ENCODE results near the gene HMOX1.

Gene HMOX1

DNA sequence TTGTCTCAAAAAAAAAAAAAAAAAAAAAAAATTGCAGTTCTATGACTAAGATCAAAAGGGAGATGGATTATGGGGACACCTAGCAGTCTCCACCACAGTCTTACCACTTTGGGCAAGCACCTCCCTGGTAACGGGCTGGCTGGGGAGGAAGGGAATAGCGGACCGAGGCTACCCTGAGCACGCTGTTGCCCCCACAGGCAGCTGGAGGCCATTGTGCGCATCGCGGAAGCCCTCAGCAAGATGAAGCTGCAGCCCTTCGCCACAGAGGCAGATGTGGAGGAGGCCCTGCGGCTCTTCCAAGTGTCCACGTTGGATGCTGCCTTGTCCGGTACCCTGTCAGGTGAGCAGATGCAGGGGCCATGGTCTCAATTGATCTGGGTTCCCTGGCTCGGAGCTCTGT, 40.2 kb downstream of the HMOX1 start:
- no peak overlapping the region for H3K9ac ChIP-seq (ENCODE audit: low read depth, low read length, poor library complexity, severe bottlenecking)
- no peaks in the 10 kb centered on the region for H3K27me3 ChIP-seq (ENCODE audit: insufficient read depth, low read length, poor library complexity, severe bottlenecking)
- TF ChIP-seq, protein P1, sequence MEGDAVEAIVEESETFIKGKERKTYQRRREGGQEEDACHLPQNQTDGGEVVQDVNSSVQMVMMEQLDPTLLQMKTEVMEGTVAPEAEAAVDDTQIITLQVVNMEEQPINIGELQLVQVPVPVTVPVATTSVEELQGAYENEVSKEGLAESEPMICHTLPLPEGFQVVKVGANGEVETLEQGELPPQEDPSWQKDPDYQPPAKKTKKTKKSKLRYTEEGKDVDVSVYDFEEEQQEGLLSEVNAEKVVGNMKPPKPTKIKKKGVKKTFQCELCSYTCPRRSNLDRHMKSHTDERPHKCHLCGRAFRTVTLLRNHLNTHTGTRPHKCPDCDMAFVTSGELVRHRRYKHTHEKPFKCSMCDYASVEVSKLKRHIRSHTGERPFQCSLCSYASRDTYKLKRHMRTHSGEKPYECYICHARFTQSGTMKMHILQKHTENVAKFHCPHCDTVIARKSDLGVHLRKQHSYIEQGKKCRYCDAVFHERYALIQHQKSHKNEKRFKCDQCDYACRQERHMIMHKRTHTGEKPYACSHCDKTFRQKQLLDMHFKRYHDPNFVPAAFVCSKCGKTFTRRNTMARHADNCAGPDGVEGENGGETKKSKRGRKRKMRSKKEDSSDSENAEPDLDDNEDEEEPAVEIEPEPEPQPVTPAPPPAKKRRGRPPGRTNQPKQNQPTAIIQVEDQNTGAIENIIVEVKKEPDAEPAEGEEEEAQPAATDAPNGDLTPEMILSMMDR (conservative IDR thresholded peaks at IDR 0.05; ENCODE audit: low read length): no peak
- TF ChIP-seq EZH2phosphoT487 (IDR thresholded peaks at IDR 0.05; ENCODE audit: borderline replicate concordance): no peak
- no peak overlapping the region for H3K4me2 ChIP-seq (ENCODE audit: low read depth, low read length, poor library complexity, severe bottlenecking)
- no peaks in the 10 kb centered on the region for H3K79me2 ChIP-seq (ENCODE audit: insufficient read depth, low read length)
- no peaks in the 10 kb centered on the region for H3K9me3 ChIP-seq (ENCODE audit: insufficient read depth, low read depth, low read length)
- no peaks in the 10 kb centered on the region for H3K4me1 ChIP-seq (ENCODE audit: insufficient read depth, low read length, poor library complexity, severe bottlenecking)
- H3K9me2 ChIP-seq (replicated peaks; ENCODE audit: low read depth, low read length): no peaks in the 10 kb centered on the region
- H3K36me3 ChIP-seq (ENCODE audit: insufficient read depth, low read length): peaks cover 94% of the 10 kb centered on the region; the same call in 1 of the 2 replicates
- H4K20me1 ChIP-seq (ENCODE audit: insufficient read depth, low read length, poor library complexity, severe bottlenecking): no peaks in the 10 kb centered on the region
- no peaks in the 10 kb centered on the region for H3F3A ChIP-seq (ENCODE audit: low read depth)
- H2AFZ ChIP-seq (ENCODE audit: low read length): no peak overlapping the region
- no peak overlapping the region for H3K4me3 ChIP-seq (ENCODE audit: low read length, poor library complexity, severe bottlenecking)

DNA sequence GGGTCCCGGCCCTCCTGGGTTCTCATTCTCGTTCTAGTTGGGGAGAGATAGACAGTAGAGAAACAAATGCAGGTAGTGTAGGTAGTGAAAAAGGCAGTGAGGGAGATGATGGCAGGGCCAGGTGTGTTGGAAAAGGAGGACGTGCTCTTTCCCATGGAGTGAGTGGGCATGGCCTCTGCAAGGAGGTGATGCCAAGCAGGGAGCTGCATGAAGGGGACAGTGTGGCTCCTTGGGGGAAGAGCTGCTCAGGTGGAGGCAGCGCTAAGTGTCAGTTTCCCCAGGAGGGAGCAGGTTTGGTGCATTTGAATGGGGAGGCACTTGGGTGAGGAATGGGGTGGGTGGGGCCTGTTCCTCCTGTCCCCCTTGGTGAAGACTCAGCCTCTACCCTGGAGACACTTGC, 41.2 kb downstream of the HMOX1 start:
- no peak overlapping the region for H3K4me3 ChIP-seq (ENCODE audit: low read length, poor library complexity, severe bottlenecking)
- no peaks in the 10 kb centered on the region for H4K20me1 ChIP-seq (ENCODE audit: insufficient read depth, low read length, poor library complexity, severe bottlenecking)
- TF ChIP-seq EZH2phosphoT487 (IDR thresholded peaks at IDR 0.05; ENCODE audit: borderline replicate concordance): no peak
- TF ChIP-seq, protein P1 (conservative IDR thresholded peaks at IDR 0.05; ENCODE audit: low read length): no peak
- H3K4me1 ChIP-seq (ENCODE audit: insufficient read depth, low read length, poor library complexity, severe bottlenecking): no peaks in the 10 kb centered on the region
- no peaks in the 10 kb centered on the region for H3F3A ChIP-seq (ENCODE audit: low read depth)
- peaks cover 91% of the 10 kb centered on the region; the same call in 1 of the 2 replicates for H3K36me3 ChIP-seq (ENCODE audit: insufficient read depth, low read length)
- H3K9me3 ChIP-seq (ENCODE audit: insufficient read depth, low read depth, low read length): no peaks in the 10 kb centered on the region
- no peak overlapping the region for H2AFZ ChIP-seq (ENCODE audit: low read length)
- no peak overlapping the region for H3K4me2 ChIP-seq (ENCODE audit: low read depth, low read length, poor library complexity, severe bottlenecking)
- no peaks in the 10 kb centered on the region for H3K9me2 ChIP-seq (replicated peaks; ENCODE audit: low read depth, low read length)
- no peaks in the 10 kb centered on the region for H3K27me3 ChIP-seq (ENCODE audit: insufficient read depth, low read length, poor library complexity, severe bottlenecking)
- H3K9ac ChIP-seq (ENCODE audit: low read depth, low read length, poor library complexity, severe bottlenecking): no peak overlapping the region
- no peaks in the 10 kb centered on the region for H3K79me2 ChIP-seq (ENCODE audit: insufficient read depth, low read length)

DNA sequence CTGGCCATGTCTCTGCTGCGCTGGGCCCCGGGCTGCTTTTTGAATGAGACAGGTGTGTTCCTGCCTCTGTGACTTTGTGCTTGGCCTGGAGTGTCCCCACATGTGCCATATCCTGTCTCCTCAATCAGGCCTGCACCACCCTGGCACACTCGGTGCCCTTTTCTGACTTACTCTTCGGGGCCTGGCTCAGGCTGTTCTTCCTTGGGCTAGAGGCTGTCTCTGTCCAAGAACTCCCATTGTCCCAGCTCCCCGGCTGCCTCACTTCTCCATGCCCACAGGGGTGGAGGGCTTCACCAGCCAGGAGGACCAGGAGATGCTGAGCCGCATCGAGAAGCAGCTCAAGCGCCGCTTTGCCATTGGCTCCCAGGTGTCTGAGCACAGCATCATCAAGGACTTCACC, 42.0 kb downstream of the HMOX1 start:
- H2AFZ ChIP-seq (ENCODE audit: low read length): no peak overlapping the region
- no peaks in the 10 kb centered on the region for H3F3A ChIP-seq (ENCODE audit: low read depth)
- no peak overlapping the region for H3K9ac ChIP-seq (ENCODE audit: low read depth, low read length, poor library complexity, severe bottlenecking)
- no peak overlapping the region for H3K4me2 ChIP-seq (ENCODE audit: low read depth, low read length, poor library complexity, severe bottlenecking)
- H3K27me3 ChIP-seq (ENCODE audit: insufficient read depth, low read length, poor library complexity, severe bottlenecking): no peaks in the 10 kb centered on the region
- H3K9me3 ChIP-seq (ENCODE audit: insufficient read depth, low read depth, low read length): no peaks in the 10 kb centered on the region
- peaks cover 83% of the 10 kb centered on the region; the same call in 1 of the 2 replicates for H3K36me3 ChIP-seq (ENCODE audit: insufficient read depth, low read length)
- no peaks in the 10 kb centered on the region for H3K79me2 ChIP-seq (ENCODE audit: insufficient read depth, low read length)
- TF ChIP-seq, protein P1 (conservative IDR thresholded peaks at IDR 0.05; ENCODE audit: low read length): no peak
- no peak for TF ChIP-seq EZH2phosphoT487 (IDR thresholded peaks at IDR 0.05; ENCODE audit: borderline replicate concordance)
- H4K20me1 ChIP-seq (ENCODE audit: insufficient read depth, low read length, poor library complexity, severe bottlenecking): no peaks in the 10 kb centered on the region
- no peak overlapping the region for H3K4me3 ChIP-seq (ENCODE audit: low read length, poor library complexity, severe bottlenecking)
- H3K9me2 ChIP-seq (replicated peaks; ENCODE audit: low read depth, low read length): no peaks in the 10 kb centered on the region
- no peaks in the 10 kb centered on the region for H3K4me1 ChIP-seq (ENCODE audit: insufficient read depth, low read length, poor library complexity, severe bottlenecking)

All from Loucy (cell line).